GM23338 (cell line): ENCODE results near the gene IRGC. TPM values are rescaled to one million over a fixed set of nuclear protein-coding genes. Genes with fewer than 3 reads are reported as not detected.

ENCODE experiments used
- ATAC-seq: fragments of 200-7000 bp; cut with Tn5 transposase; 3 replicates; pipeline ENCODE4 v1.9.1; 2020
- DNase-seq: peaks from one replicate; pipeline ENCODE4 v3.0.0-alpha.2; 2015; ENCODE audit warnings: low spot score
- H2AFZ ChIP-seq: fragments of 200-600 bp; sonication (generic); 2 replicates; pipeline ENCODE4 v1.8.0; 2016; ENCODE audit warnings: antibody characterized with exemption, mild to moderate bottlenecking, moderate library complexity
- H3F3A ChIP-seq: fragments of 200-600 bp; sonication (generic); replicated peaks from 2 replicates; pipeline ENCODE4 v1.8.0; 2017; ENCODE audit warnings: antibody characterized with exemption, mixed run types, low read depth
- H3K27ac ChIP-seq: fragments of 200-600 bp; sonication (generic); 2 replicates; pipeline ENCODE4 v1.6.1; 2016; ENCODE audit warnings: low read depth
- H3K27me3 ChIP-seq: fragments of 200-600 bp; sonication (generic); 2 replicates; pipeline ENCODE4 v1.8.0; 2016; ENCODE audit warnings: mild to moderate bottlenecking, mixed run types, moderate library complexity; ENCODE audit not compliant: insufficient read depth
- H3K36me3 ChIP-seq: fragments of 200-600 bp; sonication (generic); 2 replicates; pipeline ENCODE4 v1.8.0; 2016; ENCODE audit warnings: mild to moderate bottlenecking; ENCODE audit not compliant: insufficient read depth
- H3K4me1 ChIP-seq: fragments of 200-600 bp; sonication (generic); 2 replicates; pipeline ENCODE4 v1.8.0; 2016; ENCODE audit warnings: mild to moderate bottlenecking, moderate library complexity; ENCODE audit not compliant: insufficient read depth
- H3K4me2 ChIP-seq: fragments of 200-600 bp; sonication (generic); 2 replicates; pipeline ENCODE4 v1.7.1; 2017; ENCODE audit warnings: mixed run types
- H3K4me3 ChIP-seq: fragments of 200-600 bp; sonication (generic); 2 replicates; pipeline ENCODE4 v1.6.1; 2016; ENCODE audit warnings: mixed run types
- H3K79me2 ChIP-seq: fragments of 200-600 bp; sonication (generic); replicated peaks from 2 replicates; pipeline ENCODE4 v1.8.0; 2017; ENCODE audit warnings: mild to moderate bottlenecking; ENCODE audit not compliant: insufficient read depth
- H3K9me2 ChIP-seq: fragments of 200-600 bp; sonication (generic); 2 replicates; pipeline ENCODE4 v1.8.0; 2017; ENCODE audit not compliant: insufficient read depth
- H4K20me1 ChIP-seq: fragments of 200-600 bp; sonication (generic); replicated peaks from 2 replicates; pipeline ENCODE4 v1.8.0; 2017; ENCODE audit warnings: mild to moderate bottlenecking; ENCODE audit not compliant: insufficient read depth
- H3K27ac Mint-ChIP-seq: 2 replicates; pipeline ENCODE4 v1.8.0; 2020; ENCODE audit warnings: inconsistent platforms, mild to moderate bottlenecking, moderate library complexity, mixed read lengths
- H3K27me3 Mint-ChIP-seq: 3 replicates; pipeline ENCODE4 v1.8.0; 2022; ENCODE audit warnings: low read depth, mild to moderate bottlenecking, moderate library complexity, mixed read lengths, inconsistent platforms; ENCODE audit not compliant: insufficient read depth, poor library complexity
- H3K36me3 Mint-ChIP-seq: 3 replicates; pipeline ENCODE4 v1.8.0; 2021; ENCODE audit warnings: low read depth, mild to moderate bottlenecking, inconsistent platforms, moderate library complexity, mixed read lengths
- H3K4me1 Mint-ChIP-seq: 3 replicates; pipeline ENCODE4 v1.8.0; 2020; ENCODE audit warnings: mild to moderate bottlenecking, inconsistent platforms, mixed read lengths
- H3K4me3 Mint-ChIP-seq: 3 replicates; pipeline ENCODE4 v1.8.0; 2021; ENCODE audit warnings: moderate library complexity, mild to moderate bottlenecking, inconsistent platforms, mixed read lengths
- H3K9me3 Mint-ChIP-seq: 3 replicates; pipeline ENCODE4 v1.8.0; 2020; ENCODE audit warnings: moderate library complexity, mild to moderate bottlenecking, inconsistent platforms, mixed read lengths
- CREB1 ChIP-seq: fragments of 250-450 bp; sonication (Bioruptor Pico); IDR thresholded peaks from 2 replicates; pipeline ENCODE4 v1.5.0; 2020; ENCODE audit warnings: low read depth, mild to moderate bottlenecking, moderate library complexity
- EZH2 ChIP-seq: fragments of 200-600 bp; sonication (generic); IDR thresholded peaks from one replicate; pipeline ENCODE4 v1.8.0; 2017; ENCODE audit warnings: antibody characterized with exemption, mild to moderate bottlenecking, low read depth; ENCODE audit not compliant: unreplicated experiment
- EZH2phosphoT487 ChIP-seq: fragments of 200-600 bp; sonication (generic); IDR thresholded peaks from one replicate; pipeline ENCODE4 v1.8.1; 2018; ENCODE audit warnings: antibody characterized with exemption; ENCODE audit not compliant: unreplicated experiment
- JUNB ChIP-seq: IDR thresholded peaks from one replicate; pipeline ENCODE4 v1.6.1; 2016; ENCODE audit warnings: antibody characterized with exemption; ENCODE audit not compliant: unreplicated experiment
- NANOG ChIP-seq: IDR thresholded peaks from 2 replicates; pipeline ENCODE4 v1.6.1; 2016; ENCODE audit warnings: antibody characterized with exemption, borderline replicate concordance
- POLR2AphosphoS5 ChIP-seq: IDR thresholded peaks from 2 replicates; pipeline ENCODE4 v1.6.1; 2016; ENCODE audit warnings: antibody characterized with exemption, low read depth
- STAT1 ChIP-seq: IDR thresholded peaks from one replicate; pipeline ENCODE4 v1.6.1; 2016; ENCODE audit warnings: antibody characterized with exemption; ENCODE audit not compliant: unreplicated experiment
- ZNF114 ChIP-seq: fragments of 250-450 bp; sonication (Bioruptor Pico); IDR thresholded peaks from 2 replicates; pipeline ENCODE4 v1.5.0; 2020; ENCODE audit warnings: mild to moderate bottlenecking, moderate library complexity
- ZNF331 ChIP-seq: fragments of 250-450 bp; sonication (Bioruptor Pico); IDR thresholded peaks from 2 replicates; pipeline ENCODE4 v1.5.0; 2020; ENCODE audit warnings: low read depth, mild to moderate bottlenecking, moderate library complexity
- polyA plus RNA-seq: library from polyadenylated mRNA; unstranded; fragments of >200 nt; fragmentation: Nextera tagmentation; extraction: Ambion mirVana; gene quantifications from 2 replicates; pipeline ENCODE4 v1.2.1, GENCODE V29; 2016
- total RNA-seq: library from RNA; depleted of rRNA; stranded (reverse); fragments of >200 nt; shearing (Covaris generic); gene quantifications from 2 replicates; pipeline ENCODE4 v1.2.3, GENCODE V29; 2014
- TF ChIP-seq, protein P1 (sequence below), 2 experiments: fragments of 200-600 bp in 1 of 2; sonication (generic) in 1 of 2; conservative IDR thresholded peaks; 2 replicates each; pipeline versions ENCODE4 v1.5.1 to v1.6.1; 2016 to 2017; ENCODE audit warnings: antibody characterized with exemption in 2 of 2, low read depth in 2 of 2, mild to moderate bottlenecking in 2 of 2, moderate library complexity in 1 of 2
- TF ChIP-seq, protein P2 (sequence below): IDR thresholded peaks from one replicate; pipeline ENCODE4 v1.6.1; 2018; ENCODE audit warnings: antibody characterized with exemption; ENCODE audit not compliant: unreplicated experiment
- TF ChIP-seq, protein P3 (sequence below): IDR thresholded peaks from 2 replicates; pipeline ENCODE4 v1.6.1; 2016; ENCODE audit warnings: antibody characterized with exemption

Gene IRGC
- total and polyA plus RNA-seq, 2 experiments from 2014 or later = not detected

GRCh38 chr19:43672061-43672679 is 43.7 kb upstream of the IRGC start (continued):
- TF ChIP-seq EZH2 (no peak), EZH2phosphoT487 (no peak), NANOG (no peak), POLR2AphosphoS5 (no peak), JUNB (no peak), ZNF331 (CRISPR knock-in tag) (no peak)
- TF ChIP-seq, protein P1, sequence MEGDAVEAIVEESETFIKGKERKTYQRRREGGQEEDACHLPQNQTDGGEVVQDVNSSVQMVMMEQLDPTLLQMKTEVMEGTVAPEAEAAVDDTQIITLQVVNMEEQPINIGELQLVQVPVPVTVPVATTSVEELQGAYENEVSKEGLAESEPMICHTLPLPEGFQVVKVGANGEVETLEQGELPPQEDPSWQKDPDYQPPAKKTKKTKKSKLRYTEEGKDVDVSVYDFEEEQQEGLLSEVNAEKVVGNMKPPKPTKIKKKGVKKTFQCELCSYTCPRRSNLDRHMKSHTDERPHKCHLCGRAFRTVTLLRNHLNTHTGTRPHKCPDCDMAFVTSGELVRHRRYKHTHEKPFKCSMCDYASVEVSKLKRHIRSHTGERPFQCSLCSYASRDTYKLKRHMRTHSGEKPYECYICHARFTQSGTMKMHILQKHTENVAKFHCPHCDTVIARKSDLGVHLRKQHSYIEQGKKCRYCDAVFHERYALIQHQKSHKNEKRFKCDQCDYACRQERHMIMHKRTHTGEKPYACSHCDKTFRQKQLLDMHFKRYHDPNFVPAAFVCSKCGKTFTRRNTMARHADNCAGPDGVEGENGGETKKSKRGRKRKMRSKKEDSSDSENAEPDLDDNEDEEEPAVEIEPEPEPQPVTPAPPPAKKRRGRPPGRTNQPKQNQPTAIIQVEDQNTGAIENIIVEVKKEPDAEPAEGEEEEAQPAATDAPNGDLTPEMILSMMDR (conservative IDR thresholded peaks at IDR 0.05; ENCODE audit: low read depth in 2 of 2) = no peak
- TF ChIP-seq, protein P2, sequence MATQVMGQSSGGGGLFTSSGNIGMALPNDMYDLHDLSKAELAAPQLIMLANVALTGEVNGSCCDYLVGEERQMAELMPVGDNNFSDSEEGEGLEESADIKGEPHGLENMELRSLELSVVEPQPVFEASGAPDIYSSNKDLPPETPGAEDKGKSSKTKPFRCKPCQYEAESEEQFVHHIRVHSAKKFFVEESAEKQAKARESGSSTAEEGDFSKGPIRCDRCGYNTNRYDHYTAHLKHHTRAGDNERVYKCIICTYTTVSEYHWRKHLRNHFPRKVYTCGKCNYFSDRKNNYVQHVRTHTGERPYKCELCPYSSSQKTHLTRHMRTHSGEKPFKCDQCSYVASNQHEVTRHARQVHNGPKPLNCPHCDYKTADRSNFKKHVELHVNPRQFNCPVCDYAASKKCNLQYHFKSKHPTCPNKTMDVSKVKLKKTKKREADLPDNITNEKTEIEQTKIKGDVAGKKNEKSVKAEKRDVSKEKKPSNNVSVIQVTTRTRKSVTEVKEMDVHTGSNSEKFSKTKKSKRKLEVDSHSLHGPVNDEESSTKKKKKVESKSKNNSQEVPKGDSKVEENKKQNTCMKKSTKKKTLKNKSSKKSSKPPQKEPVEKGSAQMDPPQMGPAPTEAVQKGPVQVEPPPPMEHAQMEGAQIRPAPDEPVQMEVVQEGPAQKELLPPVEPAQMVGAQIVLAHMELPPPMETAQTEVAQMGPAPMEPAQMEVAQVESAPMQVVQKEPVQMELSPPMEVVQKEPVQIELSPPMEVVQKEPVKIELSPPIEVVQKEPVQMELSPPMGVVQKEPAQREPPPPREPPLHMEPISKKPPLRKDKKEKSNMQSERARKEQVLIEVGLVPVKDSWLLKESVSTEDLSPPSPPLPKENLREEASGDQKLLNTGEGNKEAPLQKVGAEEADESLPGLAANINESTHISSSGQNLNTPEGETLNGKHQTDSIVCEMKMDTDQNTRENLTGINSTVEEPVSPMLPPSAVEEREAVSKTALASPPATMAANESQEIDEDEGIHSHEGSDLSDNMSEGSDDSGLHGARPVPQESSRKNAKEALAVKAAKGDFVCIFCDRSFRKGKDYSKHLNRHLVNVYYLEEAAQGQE = no peak
- TF ChIP-seq, protein P3, sequence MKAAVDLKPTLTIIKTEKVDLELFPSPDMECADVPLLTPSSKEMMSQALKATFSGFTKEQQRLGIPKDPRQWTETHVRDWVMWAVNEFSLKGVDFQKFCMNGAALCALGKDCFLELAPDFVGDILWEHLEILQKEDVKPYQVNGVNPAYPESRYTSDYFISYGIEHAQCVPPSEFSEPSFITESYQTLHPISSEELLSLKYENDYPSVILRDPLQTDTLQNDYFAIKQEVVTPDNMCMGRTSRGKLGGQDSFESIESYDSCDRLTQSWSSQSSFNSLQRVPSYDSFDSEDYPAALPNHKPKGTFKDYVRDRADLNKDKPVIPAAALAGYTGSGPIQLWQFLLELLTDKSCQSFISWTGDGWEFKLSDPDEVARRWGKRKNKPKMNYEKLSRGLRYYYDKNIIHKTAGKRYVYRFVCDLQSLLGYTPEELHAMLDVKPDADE = no peak

DNA sequence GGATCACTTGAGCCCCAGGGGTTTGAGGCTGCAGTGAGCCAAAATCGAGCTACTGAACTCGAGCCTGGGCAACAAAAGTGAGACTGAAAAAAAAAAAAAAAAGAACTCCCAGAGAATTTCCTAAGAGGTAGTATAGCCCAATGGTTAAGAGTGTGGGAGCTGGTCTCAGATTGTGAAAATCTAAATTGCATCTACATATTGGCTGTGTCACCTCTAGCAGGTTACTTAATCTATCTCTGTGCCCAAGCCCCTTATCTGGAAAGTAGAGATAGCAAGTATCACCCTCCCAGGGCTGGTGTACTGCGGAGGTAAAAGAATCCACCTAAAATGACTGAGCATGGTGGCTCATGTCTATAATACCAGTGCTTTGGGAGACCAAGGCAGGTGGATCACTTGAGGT is 42.2 kb upstream of the IRGC start:
- Mint-ChIP-seq H3K4me3 (no peak overlapping the region), H3K27ac (no peak overlapping the region), H3K36me3 (no peaks in the 10 kb centered on the region), H3K4me1 (peaks cover 28% of the 10 kb centered on the region), H3K27me3 (peaks cover 15% of the 10 kb centered on the region), H3K9me3 (no peaks in the 10 kb centered on the region)
- H4K20me1 ChIP-seq = no peaks in the 10 kb centered on the region
- H3K27ac ChIP-seq = no peak overlapping the region
- H3F3A ChIP-seq = peaks cover 6% of the 10 kb centered on the region; the same call in 1 of the 2 replicates
- H2AFZ ChIP-seq = no peak overlapping the region
- no peak overlapping the region for H3K4me3 ChIP-seq
- H3K4me2 ChIP-seq = no peak overlapping the region
- peaks cover 22% of the 10 kb centered on the region for H3K27me3 ChIP-seq
- H3K36me3 ChIP-seq = no peaks in the 10 kb centered on the region
- H3K79me2 ChIP-seq = no peaks in the 10 kb centered on the region
- DNase-seq (no peak), ATAC-seq (no peak)
- no peaks in the 10 kb centered on the region for H3K9me2 ChIP-seq
- H3K4me1 ChIP-seq = peaks cover 19% of the 10 kb centered on the region; the same call in 1 of the 2 replicates
- TF ChIP-seq STAT1 = no peak
- TF ChIP-seq, protein P3 = no peak
- TF ChIP-seq NANOG = no peak
- no peak for TF ChIP-seq JUNB
- no peak for TF ChIP-seq CREB1 (CRISPR knock-in tag)
- TF ChIP-seq EZH2phosphoT487 = no peak
- TF ChIP-seq, protein P1 (conservative IDR thresholded peaks at IDR 0.05; ENCODE audit: low read depth in 2 of 2) = no peak
- TF ChIP-seq ZNF114 (CRISPR knock-in tag) = no peak
